DOHH2 (cell line): ENCODE measurements around the gene COL4A1.

Experiments
- H3F3A ChIP-seq: fragments of 200-600 bp; sonication (generic), shearing (Covaris generic); 2 replicates; pipeline ENCODE4 v1.6.0; 2016; ENCODE audit warnings: antibody characterized with exemption, mild to moderate bottlenecking; ENCODE audit not compliant: control insufficient read depth, insufficient read depth
- H3K27ac ChIP-seq: fragments of 200-600 bp; sonication (generic); 2 replicates; pipeline ENCODE4 v1.5.1; 2014; ENCODE audit warnings: low read depth, mild to moderate bottlenecking, low read length, moderate library complexity
- H3K27me3 ChIP-seq: fragments of 200-600 bp; sonication (generic); 2 replicates; pipeline ENCODE4 v1.6.1; 2014; ENCODE audit warnings: mild to moderate bottlenecking, low read length, mixed read lengths; ENCODE audit not compliant: control insufficient read depth
- H3K36me3 ChIP-seq: fragments of 200-600 bp; sonication (generic); 2 replicates; pipeline ENCODE4 v1.6.1; 2014; ENCODE audit warnings: mild to moderate bottlenecking, low read length, moderate library complexity, mixed read lengths; ENCODE audit not compliant: control insufficient read depth
- H3K4me1 ChIP-seq: fragments of 200-600 bp; sonication (generic); 2 replicates; pipeline ENCODE4 v1.6.1; 2014; ENCODE audit warnings: mild to moderate bottlenecking, low read length, mixed read lengths; ENCODE audit not compliant: control insufficient read depth
- H3K4me2 ChIP-seq: fragments of 200-600 bp; sonication (generic); 2 replicates; pipeline ENCODE4 v1.6.0; 2014; ENCODE audit warnings: mild to moderate bottlenecking, low read length, moderate library complexity
- H3K4me3 ChIP-seq: fragments of 200-600 bp; sonication (generic); 2 replicates; pipeline ENCODE4 v1.5.1; 2014; ENCODE audit warnings: mild to moderate bottlenecking, low read length, mixed read lengths
- H3K79me2 ChIP-seq: fragments of 200-600 bp; sonication (generic); 2 replicates; pipeline ENCODE4 v1.6.1; 2014; ENCODE audit warnings: mild to moderate bottlenecking, low read length, mixed read lengths; ENCODE audit not compliant: control insufficient read depth
- H3K9me2 ChIP-seq: fragments of 200-600 bp; sonication (generic); replicated peaks from 2 replicates; pipeline ENCODE4 v1.6.1; 2014; ENCODE audit warnings: mild to moderate bottlenecking, low read length, mixed read lengths; ENCODE audit not compliant: control insufficient read depth
- H3K9me3 ChIP-seq: fragments of 200-600 bp; sonication (generic); 2 replicates; pipeline ENCODE4 v1.6.1; 2014; ENCODE audit warnings: antibody characterized with exemption, low read length, mixed read lengths; ENCODE audit not compliant: control insufficient read depth, insufficient read depth
- H4K20me1 ChIP-seq: fragments of 200-600 bp; sonication (generic); 2 replicates; pipeline ENCODE4 v1.6.0; 2014; ENCODE audit warnings: low read depth, mild to moderate bottlenecking, antibody characterized with exemption, low read length, moderate library complexity; ENCODE audit not compliant: control insufficient read depth, insufficient read depth
- CTCF ChIP-seq: fragments of 200-600 bp; sonication (generic); IDR thresholded peaks from one replicate; pipeline ENCODE4 v1.5.1; 2014; ENCODE audit warnings: antibody characterized with exemption, mild to moderate bottlenecking, low read depth, low read length; ENCODE audit not compliant: poor library complexity, severe bottlenecking
- EZH2phosphoT487 ChIP-seq: fragments of 200-600 bp; sonication (generic); IDR thresholded peaks from 2 replicates; pipeline ENCODE4 v1.6.1; 2017; ENCODE audit warnings: borderline replicate concordance, mild to moderate bottlenecking, antibody characterized with exemption, low read length, moderate library complexity, mixed read lengths

COL4A1 gene

GRCh38 chr13:110256126-110256905 lies 50.6 kb downstream of the COL4A1 start:
- no peaks in the 10 kb centered on the region for H3K4me1 ChIP-seq
- H3F3A ChIP-seq = peaks cover 2% of the 10 kb centered on the region
- no peak overlapping the region for H3K4me3 ChIP-seq
- no peaks in the 10 kb centered on the region for H3K27me3 ChIP-seq
- H3K79me2 ChIP-seq = no peaks in the 10 kb centered on the region
- no peak overlapping the region for H3K4me2 ChIP-seq
- H3K36me3 ChIP-seq = no peaks in the 10 kb centered on the region
- no peaks in the 10 kb centered on the region for H4K20me1 ChIP-seq
- H3K9me2 ChIP-seq = no peaks in the 10 kb centered on the region
- TF ChIP-seq CTCF (no peak), EZH2phosphoT487 (no peak)
- H3K27ac ChIP-seq = no peak overlapping the region
- peaks cover 12% of the 10 kb centered on the region; the same call in 1 of the 2 replicates for H3K9me3 ChIP-seq

GRCh38 chr13:110254751-110255553 lies 52.0 kb downstream of the COL4A1 start:
- Histone ChIP-seq H3K36me3 (no peaks in the 10 kb centered on the region), H3F3A (peaks cover 2% of the 10 kb centered on the region), H3K79me2 (no peaks in the 10 kb centered on the region), H3K4me1 (no peaks in the 10 kb centered on the region), H3K9me2 (no peaks in the 10 kb centered on the region), H4K20me1 (no peaks in the 10 kb centered on the region), H3K4me2 (no peak overlapping the region), H3K9me3 (peaks cover 12% of the 10 kb centered on the region; the same call in 1 of the 2 replicates), H3K27me3 (no peaks in the 10 kb centered on the region), H3K4me3 (no peak overlapping the region), H3K27ac (no peak overlapping the region)
- TF ChIP-seq CTCF (no peak), EZH2phosphoT487 (no peak)

- H3K4me1 ChIP-seq = no peaks in the 10 kb centered on the region
- TF ChIP-seq CTCF (no peak), EZH2phosphoT487 (no peak)
- H3K27ac ChIP-seq = no peak overlapping the region
- H4K20me1 ChIP-seq = no peaks in the 10 kb centered on the region
- H3K36me3 ChIP-seq = no peaks in the 10 kb centered on the region
- H3K9me2 ChIP-seq = no peaks in the 10 kb centered on the region
- no peaks in the 10 kb centered on the region for H3K79me2 ChIP-seq
- H3K4me2 ChIP-seq = no peak overlapping the region
- H3K4me3 ChIP-seq = no peak overlapping the region
- peaks cover 12% of the 10 kb centered on the region; the same call in 1 of the 2 replicates for H3K9me3 ChIP-seq
- H3K27me3 ChIP-seq = no peaks in the 10 kb centered on the region
- H3F3A ChIP-seq = peaks cover 2% of the 10 kb centered on the region
These were observed 52.7 kb downstream of the COL4A1 start for GRCh38 chr13:110254151-110254679.
